GM18867 (cell line): ENCODE measurements around the gene SH3BGRL2.
"Not testable (repeated sequence)": the region's sequence is repeated elsewhere in the genome, so short reads cannot be mapped to it uniquely, and the experiment has no call there.

Experiments used
- ATAC-seq: cut with Tn5 transposase; IDR thresholded peaks from one replicate; pipeline ENCODE4 v1.9.1; 2021; ENCODE audit warnings: mild to moderate bottlenecking, moderate library complexity; ENCODE audit not compliant: unreplicated experiment

The SH3BGRL2 gene

DNA sequence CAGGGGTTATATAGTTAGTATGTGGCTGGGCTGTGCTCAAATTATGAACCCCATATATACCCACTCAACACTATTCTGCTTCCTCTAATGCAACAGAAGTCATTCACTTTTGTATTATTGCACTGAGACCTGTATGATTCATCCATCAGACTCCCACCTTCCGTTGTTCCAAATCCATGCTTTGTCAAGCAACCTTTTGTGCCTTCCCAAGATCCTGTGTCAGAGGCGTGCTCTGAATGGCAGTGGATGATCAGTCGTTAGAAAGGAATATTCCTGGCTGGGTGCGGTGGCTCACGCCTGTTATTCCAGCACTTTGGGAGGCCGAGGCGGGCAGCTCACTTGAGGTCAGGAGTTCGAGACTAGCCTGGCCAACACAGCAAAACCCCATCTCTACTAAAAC lies 103.2 kb downstream of the SH3BGRL2 start:
- ATAC-seq: no peak

DNA sequence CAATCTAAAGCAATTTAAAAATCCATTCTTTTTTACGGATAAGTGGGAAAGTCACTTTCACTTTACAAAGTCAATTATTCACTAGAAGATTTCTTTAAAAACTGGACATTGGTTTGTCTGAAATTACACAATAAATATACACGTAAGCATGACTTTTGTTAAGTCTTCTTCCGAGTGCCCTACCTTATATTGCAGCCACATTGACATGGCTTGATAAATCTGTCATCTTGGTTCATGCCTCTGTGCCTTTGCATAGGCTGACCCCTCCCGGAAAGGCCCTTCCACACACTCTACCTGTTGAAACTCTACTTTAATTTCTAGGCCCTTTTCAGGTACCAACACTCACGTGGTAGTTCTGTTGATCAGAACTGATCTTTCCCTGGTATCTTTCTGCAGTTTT lies 104.1 kb downstream of the SH3BGRL2 start:
- ATAC-seq: no peak

DNA sequence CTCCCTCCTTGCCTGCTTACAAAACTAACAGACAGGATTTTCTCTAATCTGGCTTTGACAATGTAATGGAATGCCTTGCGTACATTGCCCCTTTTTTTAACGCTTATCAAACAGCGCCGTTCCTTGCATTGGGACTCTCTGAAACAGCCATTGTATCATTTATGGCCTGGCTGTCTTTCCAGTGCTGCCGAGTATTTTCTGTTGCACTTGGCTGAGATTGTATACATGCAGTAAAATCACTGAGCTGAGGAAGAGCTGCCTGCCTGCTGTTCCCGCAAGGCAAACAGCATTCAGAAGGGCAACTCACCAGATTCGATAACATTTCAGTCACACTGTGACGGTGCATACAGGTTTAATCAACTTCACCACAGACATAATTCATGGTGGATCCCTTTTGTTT lies 106.0 kb downstream of the SH3BGRL2 start:
- ATAC-seq: no peak

GRCh38 chr6:79742030-79742429 lies 110.9 kb downstream of the SH3BGRL2 start:
- ATAC-seq: no peak

GRCh38 chr6:79745282-79745681 lies 114.2 kb downstream of the SH3BGRL2 start:
- ATAC-seq: not testable (repeated sequence)

- not testable (repeated sequence) for ATAC-seq
These were observed 115.2 kb downstream of the SH3BGRL2 start for GRCh38 chr6:79746325-79746724.

- ATAC-seq: no peak
These were observed 119.7 kb downstream of the SH3BGRL2 start for GRCh38 chr6:79750806-79751205.
